GM19468 (cell line): ENCODE data around the gene SCP2.

Source experiments
- ATAC-seq: cut with Tn5 transposase; IDR thresholded peaks from one replicate; pipeline ENCODE4 v1.9.1; 2021; ENCODE audit warnings: mild to moderate bottlenecking, moderate library complexity, moderate number of reproducible peaks; ENCODE audit not compliant: unreplicated experiment; ENCODE audit errors: extremely low read depth

SCP2 gene

GRCh38 chr1:53077599-53077965 lies 150.5 kb downstream of the SCP2 start:
- ATAC-seq: no peak

- no peak for ATAC-seq
Measured at GRCh38 chr1:53078333-53079101, 151.4 kb downstream of the SCP2 start.

- ATAC-seq: no peak
Measured at GRCh38 chr1:53079251-53079650, 152.2 kb downstream of the SCP2 start.

GRCh38 chr1:53080041-53080440 lies 153.0 kb downstream of the SCP2 start:
- no peak for ATAC-seq

GRCh38 chr1:53080769-53081168 lies 153.7 kb downstream of the SCP2 start:
- no peak for ATAC-seq

GRCh38 chr1:53081384-53082066 lies 154.4 kb downstream of the SCP2 start:
- no peak for ATAC-seq

- no peak for ATAC-seq
Measured at GRCh38 chr1:53082826-53083455, 155.9 kb downstream of the SCP2 start.

GRCh38 chr1:53083636-53084588 lies 156.8 kb downstream of the SCP2 start:
- ATAC-seq: no peak

GRCh38 chr1:53084589-53084971 lies 157.5 kb downstream of the SCP2 start:
- ATAC-seq: no peak

- ATAC-seq: no peak
Measured at GRCh38 chr1:53085405-53085804, 158.3 kb downstream of the SCP2 start.

- ATAC-seq: no peak
Measured at GRCh38 chr1:53086491-53087070, 159.5 kb downstream of the SCP2 start.

GRCh38 chr1:53087332-53088285 lies 160.5 kb downstream of the SCP2 start:
- no peak for ATAC-seq

- no peak for ATAC-seq
Measured at GRCh38 chr1:53088616-53089300, 161.7 kb downstream of the SCP2 start.

GRCh38 chr1:53089478-53090226 lies 162.6 kb downstream of the SCP2 start:
- ATAC-seq: no peak

- no peak for ATAC-seq
Measured at GRCh38 chr1:53090227-53091147, 163.4 kb downstream of the SCP2 start.

GRCh38 chr1:53091841-53092645 lies 165.0 kb downstream of the SCP2 start:
- ATAC-seq: no peak
